GM20000 (cell line): Measurements from ENCODE around the gene NECAB3.

ENCODE experiments used
- DNase-seq: peaks from one replicate; pipeline ENCODE4 v3.0.0; 2012; ENCODE audit warnings: low spot score
- TF ChIP-seq, protein P1 (sequence below): IDR thresholded peaks from 2 replicates; pipeline ENCODE4 v1.5.1; 2012; ENCODE audit warnings: mild to moderate bottlenecking, control low read depth; ENCODE audit errors: extremely low read depth, missing control alignments

The NECAB3 gene

DNA sequence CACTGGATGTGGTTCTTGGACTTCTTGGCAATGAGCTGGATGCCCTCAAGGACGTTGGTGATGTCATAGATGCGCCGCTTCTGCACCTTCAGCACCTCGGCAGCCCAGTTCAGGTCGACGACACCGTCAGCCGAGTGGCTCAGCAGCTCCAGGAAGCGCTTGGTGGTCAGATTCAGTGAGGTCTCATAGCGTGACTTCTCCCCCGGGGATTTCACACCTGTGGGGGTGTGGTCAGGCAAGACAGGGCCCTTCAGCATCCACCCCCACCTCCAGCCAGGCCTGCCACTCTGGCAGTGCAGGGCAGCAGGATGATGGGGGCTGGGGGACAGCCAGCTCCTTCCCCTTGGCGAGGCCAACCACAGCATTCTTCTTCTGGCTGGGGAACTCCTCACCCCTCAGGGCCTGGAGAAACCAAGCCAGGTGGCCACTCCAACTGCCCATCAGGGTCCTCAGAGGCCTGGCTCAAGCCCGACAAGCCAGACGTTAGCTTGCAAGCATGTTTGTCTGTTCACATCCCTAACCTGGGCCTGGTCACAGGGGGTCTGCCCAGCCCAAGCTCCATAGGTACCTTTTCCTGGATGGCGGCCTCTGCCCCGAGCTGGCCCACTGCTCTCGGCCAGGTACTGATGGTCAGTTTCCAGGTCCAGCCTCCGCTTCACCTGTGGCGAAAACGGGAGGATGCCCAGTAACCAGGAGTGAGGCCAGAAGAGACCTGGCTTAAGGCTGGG is 5.7 kb upstream of the NECAB3 start:
- DNase-seq = peak; percentile 82

DNA sequence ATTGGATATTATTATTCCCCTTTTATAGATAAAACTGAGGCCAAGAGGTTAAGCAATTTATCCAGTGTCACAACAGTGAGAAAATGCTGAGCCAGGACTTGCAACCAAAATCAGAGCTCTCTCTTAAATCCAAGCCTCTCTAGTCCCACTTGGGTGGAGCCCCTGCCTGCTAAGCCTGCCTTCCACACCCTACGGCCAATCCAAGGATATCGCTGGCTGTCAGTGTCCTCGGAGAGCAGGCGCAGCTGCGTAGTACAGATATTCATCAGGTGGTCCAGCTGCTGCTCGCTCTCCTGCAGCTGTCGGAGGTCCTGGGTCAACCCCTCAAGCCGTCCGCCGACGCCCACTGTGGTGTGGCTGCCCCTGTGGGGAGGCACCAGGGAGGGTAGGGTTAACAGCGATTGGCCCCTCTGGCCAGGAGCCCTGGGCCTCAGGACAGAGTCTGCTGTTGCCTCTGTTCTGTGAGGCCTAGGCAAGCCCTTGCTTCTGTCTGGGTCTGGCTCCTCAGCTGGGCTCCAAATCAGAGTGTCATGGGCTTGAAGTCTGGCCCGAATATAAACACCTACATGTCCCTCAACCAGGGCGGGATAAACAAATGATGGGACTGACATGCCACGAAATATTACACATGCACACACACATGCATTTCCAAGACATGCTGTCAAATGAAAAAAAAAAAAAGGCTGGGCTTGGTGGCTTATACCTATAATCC is 3.9 kb upstream of the NECAB3 start:
- DNase-seq = no peak
- TF ChIP-seq, protein P1, sequence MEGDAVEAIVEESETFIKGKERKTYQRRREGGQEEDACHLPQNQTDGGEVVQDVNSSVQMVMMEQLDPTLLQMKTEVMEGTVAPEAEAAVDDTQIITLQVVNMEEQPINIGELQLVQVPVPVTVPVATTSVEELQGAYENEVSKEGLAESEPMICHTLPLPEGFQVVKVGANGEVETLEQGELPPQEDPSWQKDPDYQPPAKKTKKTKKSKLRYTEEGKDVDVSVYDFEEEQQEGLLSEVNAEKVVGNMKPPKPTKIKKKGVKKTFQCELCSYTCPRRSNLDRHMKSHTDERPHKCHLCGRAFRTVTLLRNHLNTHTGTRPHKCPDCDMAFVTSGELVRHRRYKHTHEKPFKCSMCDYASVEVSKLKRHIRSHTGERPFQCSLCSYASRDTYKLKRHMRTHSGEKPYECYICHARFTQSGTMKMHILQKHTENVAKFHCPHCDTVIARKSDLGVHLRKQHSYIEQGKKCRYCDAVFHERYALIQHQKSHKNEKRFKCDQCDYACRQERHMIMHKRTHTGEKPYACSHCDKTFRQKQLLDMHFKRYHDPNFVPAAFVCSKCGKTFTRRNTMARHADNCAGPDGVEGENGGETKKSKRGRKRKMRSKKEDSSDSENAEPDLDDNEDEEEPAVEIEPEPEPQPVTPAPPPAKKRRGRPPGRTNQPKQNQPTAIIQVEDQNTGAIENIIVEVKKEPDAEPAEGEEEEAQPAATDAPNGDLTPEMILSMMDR = no peak

More for the DNA sequence above, 5.7 kb upstream of the NECAB3 start:
- TF ChIP-seq, protein P1 = no peak

DNA sequence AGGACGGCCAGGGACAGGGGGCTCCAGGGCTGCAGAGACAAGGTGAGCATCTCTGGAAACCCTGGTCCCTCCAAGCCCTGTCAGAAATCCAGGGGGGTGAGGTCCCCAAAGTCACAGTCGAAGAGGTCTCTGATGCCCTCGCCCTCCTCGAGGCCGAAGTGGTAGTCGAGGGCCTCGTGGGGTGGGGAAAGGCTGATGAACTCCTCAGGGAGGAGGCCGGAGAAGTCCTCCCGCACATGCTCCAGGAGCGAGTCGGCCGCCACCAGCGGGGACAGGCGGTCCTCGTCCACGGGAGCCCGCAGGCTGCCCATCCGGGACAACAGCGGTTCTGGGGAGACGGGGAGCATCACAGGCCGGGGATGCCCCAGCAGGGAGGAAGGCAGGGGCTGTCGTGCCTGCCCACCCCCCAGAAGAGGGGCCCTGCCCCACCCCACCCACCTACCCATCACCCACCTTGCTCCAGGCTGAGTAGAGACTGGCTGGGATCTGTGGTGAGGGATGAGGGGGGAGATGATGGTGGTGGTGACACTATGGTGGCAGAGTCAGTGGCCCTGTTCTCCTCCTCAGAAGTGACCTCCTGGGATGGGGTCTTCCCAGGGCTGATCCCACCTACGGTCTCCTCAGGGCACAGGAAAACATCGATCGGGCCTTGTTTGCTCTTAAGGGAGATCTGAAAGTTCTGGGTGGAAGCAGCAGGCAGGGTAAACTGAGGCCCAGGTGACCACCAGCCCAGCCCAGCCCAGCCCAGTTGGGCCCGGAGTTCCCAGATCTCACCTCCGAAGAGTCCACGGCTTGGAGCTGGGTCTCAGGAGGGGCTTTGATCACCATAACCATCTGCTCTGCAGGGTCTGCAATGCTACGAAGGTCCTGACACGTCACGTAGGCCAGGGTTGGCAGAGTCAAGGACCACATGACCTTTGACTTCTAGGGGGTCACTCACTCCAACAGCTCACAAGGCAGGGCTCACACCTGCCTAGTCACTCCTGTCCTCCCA is 2.7 kb upstream of the NECAB3 start:
- TF ChIP-seq, protein P1 = no peak

DNA sequence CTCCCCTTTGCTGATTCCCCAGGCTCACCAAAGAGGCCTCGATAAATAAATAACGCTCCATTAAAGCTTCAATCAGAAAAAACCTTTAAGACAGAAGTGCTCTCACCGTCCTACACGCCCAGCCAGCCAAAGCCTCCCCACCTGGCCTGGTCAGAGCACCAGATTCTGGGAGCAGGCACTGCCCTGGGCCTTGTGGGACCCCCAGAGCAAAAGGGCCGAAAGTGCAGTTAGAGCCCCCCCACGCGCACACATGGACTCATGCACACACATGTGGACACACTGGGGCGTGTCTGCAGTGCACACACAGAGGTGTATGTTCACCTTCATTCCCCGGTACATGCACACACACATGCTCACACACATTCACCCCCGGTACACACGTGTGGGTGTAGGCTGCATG is 1.9 kb upstream of the NECAB3 start:
- TF ChIP-seq, protein P1 = no peak
- DNase-seq = no peak

More for the DNA sequence above, 2.7 kb upstream of the NECAB3 start:
- no peak for DNase-seq

DNA sequence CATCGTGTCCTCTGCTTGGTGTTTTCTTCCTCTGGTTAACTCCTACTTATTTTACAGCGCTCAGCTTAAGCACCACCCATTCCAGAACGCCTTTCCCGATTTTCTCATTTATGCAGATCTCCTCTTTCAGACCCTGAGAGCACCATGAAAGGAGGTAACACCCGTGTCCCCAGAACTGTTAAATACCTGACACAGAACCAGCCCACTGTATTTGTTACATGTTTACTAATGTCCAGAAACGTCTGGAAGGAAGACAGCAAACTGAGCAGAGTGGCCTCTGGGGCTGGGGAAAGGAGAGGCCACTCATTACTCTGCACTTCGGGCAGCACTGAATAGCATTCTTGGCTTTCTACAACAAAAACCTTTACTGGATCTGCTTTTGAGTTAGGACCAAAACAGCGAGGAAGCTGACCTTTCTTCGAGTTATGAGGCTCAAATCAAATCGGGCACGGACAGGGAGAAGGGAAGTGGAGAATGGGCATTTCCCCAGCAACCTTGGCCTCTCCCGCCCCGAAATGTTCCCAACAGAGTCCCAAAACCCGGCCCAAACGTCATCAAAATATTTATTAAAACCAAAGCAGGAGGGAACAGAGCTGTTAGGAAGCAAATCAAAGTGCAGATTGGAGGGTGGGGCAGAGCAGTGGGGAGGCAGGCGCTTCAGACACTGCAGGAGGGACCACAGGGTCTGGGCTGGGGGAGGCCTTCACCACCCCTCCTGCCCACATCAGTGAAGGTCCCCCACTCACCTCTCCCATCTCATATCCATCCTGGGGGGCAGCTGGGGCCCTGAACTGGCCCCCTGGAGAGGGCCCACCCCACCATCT is 1.1 kb upstream of the NECAB3 start:
- no peak for DNase-seq
- TF ChIP-seq, protein P1 = no peak

GRCh38 chr20:33673410-33674293 is 576 bp downstream of the NECAB3 start:
- peak; percentile 77 for DNase-seq

More at GRCh38 chr20:33673410-33674293, 576 bp downstream of the NECAB3 start:
- TF ChIP-seq, protein P1 = no peak
